Measurements from ENCODE around the gene ZSWIM8.
A peak's percentile ranks its signal among the peaks of the same experiment; 100 is the strongest.
"Not testable (repeated sequence)": the region's sequence is repeated elsewhere in the genome, so short reads cannot be mapped to it uniquely, and the experiment has no call there.

Gene ZSWIM8

GRCh38 chr10:73785211-73785720 lies at the start of gene ZSWIM8:
TSS of gene ZSWIM8 (plus strand) at chr10:73785606. CDS start at chr10:73785879, 273 bp downstream.
- DNase-seq (ENCODE audit: low spot score) = peak; percentile 99

DNA sequence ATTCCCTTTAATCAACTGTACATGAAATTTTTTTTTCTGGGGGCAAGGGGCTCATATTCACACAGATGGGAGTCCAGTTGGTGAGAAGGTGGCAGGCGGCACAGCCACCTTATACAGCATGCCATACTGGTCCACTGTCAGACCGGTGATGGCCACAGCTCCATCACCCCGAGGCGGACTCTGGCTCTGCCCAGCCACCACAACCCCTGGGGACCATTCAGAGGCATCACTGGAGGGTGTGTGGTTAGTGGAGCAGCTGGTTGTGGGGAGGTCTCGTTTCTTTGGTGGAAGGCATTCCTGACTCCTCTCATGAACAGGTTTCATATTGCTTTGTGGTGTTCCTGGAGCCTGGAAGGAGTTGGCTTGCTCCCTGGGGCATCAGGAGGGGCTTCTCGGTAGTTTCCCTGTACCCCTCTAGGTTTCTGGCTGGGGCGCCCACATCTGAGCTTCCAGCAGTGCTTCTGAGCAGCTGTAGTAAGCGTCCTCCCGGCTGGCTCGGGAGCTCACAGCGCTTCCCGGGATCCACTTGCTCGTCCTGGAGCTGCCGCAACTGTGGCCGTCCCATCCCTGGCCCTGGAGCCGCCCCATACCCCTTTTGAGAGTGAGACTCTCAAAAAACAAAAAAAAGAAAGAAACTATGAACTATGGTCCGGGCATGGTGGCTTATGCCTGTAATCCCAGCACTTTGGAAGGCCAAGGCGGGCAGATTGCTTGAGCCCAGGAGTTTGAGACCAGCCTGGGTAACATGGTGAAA lies 44.7 kb upstream of the ZSWIM8 start:
- not testable (repeated sequence) for DNase-seq (ENCODE audit: low spot score)

- DNase-seq (ENCODE audit: low spot score) = no peak
Measured at GRCh38 chr10:73742454-73742734, 43.0 kb upstream of the ZSWIM8 start.

- no peak for DNase-seq (ENCODE audit: low spot score)
Measured at GRCh38 chr10:73743327-73743904, 42.0 kb upstream of the ZSWIM8 start.

DNA sequence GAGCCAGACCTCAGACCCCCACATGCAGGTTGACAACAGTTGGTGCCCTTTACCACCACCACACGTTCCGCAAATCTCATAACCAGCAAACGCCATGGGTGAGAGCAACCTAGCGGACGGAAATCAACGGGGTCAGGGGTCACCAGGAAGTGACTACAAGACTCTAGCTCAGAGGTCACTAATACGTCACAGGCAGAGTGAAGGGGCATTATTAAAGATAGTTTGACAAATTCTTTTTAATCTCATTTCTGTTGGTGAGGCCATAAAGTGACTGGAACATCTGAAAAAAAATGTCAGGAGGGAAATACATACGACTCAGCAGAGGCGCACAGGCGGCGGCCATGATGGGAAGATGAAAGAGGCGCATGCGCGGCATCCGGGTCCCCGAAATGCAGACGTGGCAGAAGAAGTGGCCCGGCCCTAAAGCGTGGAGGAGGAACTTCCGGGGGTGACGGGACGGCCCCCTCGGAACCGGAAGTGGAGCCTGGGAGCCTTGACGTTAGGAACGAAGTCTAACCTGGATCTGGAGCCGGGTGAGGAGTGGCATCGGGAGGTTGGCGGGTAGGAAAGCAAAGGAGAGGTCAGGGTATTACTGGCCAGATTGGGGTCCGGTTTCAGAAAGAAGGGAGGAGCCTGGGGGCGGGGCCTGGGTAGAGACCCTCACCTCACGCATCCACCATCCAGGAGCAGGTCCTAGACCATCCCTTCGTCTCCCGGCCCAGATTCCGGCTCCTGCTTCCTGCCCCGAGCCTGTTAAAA lies 41.3 kb upstream of the ZSWIM8 start, which contains the start of gene SEC24C:
Gene SEC24C, plus strand, starts transcription at position 468 of the 759 bp plus-strand sequence. CDS start 2,461 bp downstream, outside the sequence.
- DNase-seq (ENCODE audit: low spot score) = peak; percentile 97

DNA sequence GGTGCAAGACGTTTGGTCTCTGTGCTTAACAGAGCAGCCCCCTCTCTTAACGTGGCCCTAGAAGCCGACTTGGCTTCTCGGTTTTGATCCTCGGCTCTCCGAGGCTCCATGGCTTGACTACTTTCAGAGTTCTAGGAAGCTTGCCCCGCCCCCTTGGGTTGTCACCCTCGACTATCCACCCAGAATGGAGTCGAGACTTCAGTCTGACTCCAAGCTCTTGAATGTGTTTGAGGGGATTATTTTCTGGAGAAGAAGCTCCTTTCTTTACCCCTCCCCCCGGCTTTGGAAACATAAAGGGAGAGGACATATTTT lies 40.8 kb upstream of the ZSWIM8 start:
- peak; percentile 60 for DNase-seq (ENCODE audit: low spot score)

- DNase-seq (ENCODE audit: low spot score) = no peak
Measured at GRCh38 chr10:73746721-73747120, 38.7 kb upstream of the ZSWIM8 start.

DNA sequence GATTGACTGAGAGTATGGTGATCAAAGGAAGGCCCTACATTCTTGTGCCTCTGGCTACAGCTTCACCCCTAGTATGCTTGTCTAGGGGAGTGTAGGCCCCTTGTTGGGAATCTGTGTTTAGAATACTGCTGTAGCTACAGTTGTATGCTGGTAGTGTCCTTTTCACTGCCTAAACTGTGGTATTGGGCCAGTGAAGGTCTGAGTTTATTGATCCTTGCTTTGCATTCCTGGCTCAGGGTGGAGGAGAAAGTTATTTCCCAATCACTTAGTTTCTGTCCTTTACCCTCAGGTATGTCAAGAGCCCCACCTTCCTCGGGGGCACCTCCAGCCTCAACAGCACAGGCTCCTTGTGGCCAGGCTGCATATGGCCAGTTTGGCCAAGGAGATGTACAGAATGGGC lies 34.6 kb upstream of the ZSWIM8 start:
- DNase-seq (ENCODE audit: low spot score) = no peak

DNA sequence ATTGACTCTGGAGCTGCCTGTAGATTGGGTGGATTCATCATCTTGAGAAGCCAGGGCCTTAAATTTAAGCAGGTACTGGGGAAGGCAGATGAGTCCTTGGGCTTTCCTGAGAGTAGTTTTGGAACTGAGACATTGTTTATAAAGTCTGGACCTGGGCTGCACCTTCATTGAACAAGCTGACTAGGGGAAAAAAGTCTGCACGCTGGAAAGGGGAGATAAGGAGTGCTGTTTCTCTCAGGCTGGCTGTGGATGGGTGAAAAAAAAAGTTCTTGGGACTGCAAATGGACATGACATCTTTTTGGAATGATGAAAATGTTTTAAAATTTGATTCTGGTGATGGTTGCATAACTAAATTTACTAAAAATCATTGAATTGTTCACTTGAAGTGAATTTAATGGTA lies 29.2 kb upstream of the ZSWIM8 start:
- DNase-seq (ENCODE audit: low spot score) = no peak

GRCh38 chr10:73758704-73759511 lies 26.5 kb upstream of the ZSWIM8 start:
- no peak for DNase-seq (ENCODE audit: low spot score)

DNA sequence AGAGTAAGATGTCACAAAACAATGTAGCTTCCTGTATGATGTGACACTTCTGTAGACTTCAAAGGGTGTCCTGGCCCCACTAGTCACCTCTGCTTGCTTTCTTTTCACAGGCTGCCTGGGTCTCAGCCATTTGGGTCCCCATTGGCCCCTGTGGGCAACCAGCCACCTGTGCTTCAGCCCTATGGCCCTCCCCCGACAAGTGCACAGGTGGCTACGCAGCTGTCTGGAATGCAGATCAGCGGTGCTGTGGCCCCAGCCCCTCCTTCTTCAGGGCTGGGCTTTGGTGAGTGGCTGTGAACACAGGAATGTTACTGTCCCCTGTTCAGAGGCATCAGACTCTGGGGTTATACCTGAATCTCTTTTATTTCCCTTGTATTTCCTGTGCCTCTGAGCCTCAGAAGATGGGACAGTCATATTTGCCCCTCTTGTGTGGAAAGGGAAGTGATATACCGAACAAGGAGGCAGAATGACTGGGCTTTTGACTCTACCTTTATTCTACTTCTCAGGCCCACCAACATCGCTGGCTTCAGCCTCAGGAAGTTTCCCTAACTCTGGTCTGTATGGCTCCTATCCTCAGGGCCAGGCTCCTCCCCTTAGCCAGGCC lies 25.8 kb upstream of the ZSWIM8 start:
- no peak for DNase-seq (ENCODE audit: low spot score)

DNA sequence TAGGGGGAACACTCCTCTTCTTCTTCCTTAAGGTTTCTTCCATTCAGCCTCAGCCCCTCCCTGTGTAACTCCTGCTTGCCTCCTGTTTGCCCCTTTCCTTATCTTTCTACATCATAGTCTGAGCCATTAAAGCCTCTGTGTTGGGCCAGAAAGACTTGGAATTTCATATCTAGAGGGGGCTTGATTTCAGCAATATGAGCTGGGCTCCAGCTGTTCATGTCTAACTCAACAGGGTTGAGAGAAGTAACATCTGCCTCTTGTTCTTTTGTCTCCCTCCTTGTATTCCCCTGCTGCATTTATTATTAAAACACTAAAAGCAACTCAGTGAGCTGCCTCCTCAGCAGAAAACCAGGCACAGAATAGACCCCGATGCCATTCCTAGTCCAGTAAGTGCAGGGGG lies 23.6 kb upstream of the ZSWIM8 start:
- DNase-seq (ENCODE audit: low spot score) = no peak

- DNase-seq (ENCODE audit: low spot score) = no peak
Measured at GRCh38 chr10:73762915-73763314, 22.5 kb upstream of the ZSWIM8 start.

- DNase-seq (ENCODE audit: low spot score) = no peak
Measured at GRCh38 chr10:73763343-73763742, 22.1 kb upstream of the ZSWIM8 start.

GRCh38 chr10:73765066-73765465 lies 20.3 kb upstream of the ZSWIM8 start:
- no peak for DNase-seq (ENCODE audit: low spot score)

- DNase-seq (ENCODE audit: low spot score) = no peak
Measured at GRCh38 chr10:73768881-73769280, 16.5 kb upstream of the ZSWIM8 start.

DNA sequence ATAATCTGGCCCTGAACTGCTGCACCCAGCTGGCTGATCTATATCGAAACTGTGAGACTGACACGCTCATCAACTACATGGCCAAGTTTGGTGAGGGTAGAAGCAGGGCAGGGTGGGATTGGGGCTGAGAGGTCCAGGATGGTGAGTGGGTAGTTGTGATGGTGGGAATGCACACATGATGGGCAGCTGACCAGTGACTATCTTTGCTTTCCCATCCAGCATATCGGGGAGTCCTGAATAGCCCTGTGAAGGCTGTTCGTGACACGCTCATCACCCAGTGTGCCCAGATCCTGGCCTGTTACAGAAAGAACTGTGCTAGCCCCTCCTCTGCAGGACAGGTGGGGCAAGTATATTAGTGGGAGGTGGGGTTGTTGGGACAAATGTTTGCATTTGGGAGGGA lies 16.0 kb upstream of the ZSWIM8 start:
- DNase-seq (ENCODE audit: low spot score) = no peak

DNA sequence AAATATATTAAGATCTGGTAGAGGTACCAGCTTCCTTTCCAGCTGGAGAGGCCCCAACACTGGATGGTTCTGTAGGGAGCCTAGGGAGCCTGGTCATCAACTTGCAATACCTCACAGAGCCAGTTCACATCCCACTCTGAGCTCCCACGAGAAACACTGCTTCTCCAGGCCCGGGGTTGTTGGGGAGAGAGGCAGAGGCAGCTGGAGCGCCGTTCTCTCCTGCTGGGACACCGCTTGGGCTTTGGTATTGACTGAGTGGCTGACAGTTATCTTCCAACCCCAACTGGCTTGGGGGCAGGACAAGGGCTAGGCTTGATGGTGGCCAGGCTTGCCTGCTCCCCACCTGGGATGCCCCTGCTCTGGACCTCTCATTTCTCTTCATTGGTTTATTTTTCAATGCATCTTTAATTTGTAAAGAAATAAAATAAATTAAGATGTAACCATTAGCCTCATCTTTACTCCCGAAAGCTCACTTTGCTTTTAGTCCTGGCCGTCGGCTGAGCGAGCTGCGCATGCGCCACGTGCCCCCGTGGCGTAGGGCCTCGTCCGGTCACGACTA lies 13.6 kb upstream of the ZSWIM8 start:
- DNase-seq (ENCODE audit: low spot score) = peak; percentile 80

DNA sequence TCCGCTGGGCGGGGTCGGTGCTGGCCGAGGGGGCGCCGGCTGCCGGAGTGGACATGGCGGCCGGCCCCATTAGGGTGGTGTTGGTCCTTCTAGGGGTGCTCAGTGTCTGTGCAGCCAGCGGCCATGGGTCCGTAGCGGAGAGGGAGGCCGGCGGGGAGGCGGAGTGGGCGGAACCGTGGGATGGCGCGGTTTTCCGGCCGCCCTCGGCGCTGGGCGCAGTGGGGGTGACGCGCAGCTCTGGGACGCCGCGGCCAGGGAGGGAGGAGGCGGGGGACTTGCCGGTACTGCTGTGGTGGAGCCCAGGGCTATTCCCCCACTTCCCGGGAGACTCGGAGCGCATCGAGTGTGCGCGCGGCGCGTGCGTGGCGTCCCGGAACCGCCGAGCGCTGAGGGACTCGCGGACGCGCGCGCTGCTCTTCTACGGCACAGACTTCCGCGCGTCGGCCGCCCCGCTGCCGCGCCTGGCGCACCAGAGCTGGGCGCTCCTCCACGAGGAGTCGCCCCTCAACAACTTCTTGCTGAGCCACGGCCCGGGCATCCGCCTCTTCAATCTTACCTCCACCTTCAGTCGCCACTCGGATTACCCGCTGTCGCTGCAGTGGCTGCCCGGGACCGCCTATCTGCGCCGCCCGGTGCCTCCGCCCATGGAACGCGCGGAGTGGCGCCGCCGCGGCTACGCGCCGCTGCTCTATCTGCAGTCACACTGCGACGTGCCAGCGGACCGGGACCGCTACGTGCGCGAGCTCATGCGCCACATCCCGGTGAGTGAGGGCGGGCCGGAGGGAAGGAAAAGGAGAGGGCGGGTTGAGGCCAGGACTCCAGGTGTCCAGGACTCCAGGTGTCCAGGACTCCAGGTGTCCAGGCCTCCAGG lies 12.9 kb upstream of the ZSWIM8 start:
- peak; percentile 65 for DNase-seq (ENCODE audit: low spot score)

DNA sequence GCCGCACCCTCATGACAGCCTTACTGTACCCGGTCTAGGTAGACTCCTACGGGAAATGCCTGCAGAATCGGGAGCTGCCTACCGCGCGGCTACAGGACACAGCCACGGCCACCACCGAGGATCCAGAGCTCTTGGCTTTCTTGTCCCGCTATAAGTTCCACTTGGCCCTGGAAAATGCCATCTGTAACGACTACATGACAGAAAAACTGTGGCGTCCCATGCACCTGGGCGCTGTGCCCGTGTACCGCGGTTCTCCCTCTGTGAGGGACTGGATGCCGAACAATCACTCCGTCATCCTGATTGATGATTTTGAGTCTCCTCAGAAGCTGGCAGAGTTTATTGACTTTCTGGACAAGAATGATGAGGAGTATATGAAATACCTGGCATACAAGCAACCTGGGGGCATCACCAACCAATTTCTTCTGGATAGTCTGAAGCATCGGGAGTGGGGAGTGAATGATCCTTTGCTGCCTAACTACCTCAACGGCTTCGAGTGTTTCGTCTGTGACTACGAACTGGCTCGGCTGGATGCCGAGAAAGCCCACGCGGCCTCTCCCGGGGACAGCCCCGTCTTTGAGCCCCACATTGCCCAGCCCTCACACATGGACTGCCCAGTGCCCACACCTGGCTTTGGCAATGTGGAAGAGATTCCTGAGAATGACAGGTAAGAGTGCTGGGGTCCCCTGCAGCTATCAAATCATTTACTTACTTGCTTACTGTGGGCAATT lies 12.1 kb upstream of the ZSWIM8 start:
- no peak for DNase-seq (ENCODE audit: low spot score)
